ENCODE measurements around the gene SOX5.

DNA sequence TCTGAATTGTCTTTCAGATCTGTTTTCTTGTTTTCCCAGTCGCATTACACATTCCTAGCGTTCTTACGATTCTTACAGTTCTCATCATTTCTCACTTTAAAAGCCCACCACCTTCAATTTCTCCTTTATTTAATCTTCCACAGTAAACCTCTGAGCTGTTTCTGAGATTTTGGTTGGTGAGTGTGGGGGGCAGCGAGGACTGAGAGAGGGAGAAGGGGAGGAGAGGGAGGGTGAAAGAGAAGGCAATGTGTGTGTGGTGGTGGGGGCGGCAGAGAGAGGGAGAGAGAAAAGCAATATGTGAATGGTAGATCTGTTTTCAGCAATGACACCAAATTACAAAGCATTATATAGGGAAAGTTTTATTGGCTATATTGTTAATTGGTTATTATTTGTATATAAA is 282.6 kb downstream of the SOX5 start:
- no peak for TF ChIP-seq POLR2A (IDR thresholded peaks at IDR 0.05)
- TF ChIP-seq, protein P1, sequence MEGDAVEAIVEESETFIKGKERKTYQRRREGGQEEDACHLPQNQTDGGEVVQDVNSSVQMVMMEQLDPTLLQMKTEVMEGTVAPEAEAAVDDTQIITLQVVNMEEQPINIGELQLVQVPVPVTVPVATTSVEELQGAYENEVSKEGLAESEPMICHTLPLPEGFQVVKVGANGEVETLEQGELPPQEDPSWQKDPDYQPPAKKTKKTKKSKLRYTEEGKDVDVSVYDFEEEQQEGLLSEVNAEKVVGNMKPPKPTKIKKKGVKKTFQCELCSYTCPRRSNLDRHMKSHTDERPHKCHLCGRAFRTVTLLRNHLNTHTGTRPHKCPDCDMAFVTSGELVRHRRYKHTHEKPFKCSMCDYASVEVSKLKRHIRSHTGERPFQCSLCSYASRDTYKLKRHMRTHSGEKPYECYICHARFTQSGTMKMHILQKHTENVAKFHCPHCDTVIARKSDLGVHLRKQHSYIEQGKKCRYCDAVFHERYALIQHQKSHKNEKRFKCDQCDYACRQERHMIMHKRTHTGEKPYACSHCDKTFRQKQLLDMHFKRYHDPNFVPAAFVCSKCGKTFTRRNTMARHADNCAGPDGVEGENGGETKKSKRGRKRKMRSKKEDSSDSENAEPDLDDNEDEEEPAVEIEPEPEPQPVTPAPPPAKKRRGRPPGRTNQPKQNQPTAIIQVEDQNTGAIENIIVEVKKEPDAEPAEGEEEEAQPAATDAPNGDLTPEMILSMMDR (IDR thresholded peaks at IDR 0.05 in 4 of 5, conservative IDR thresholded peaks at IDR 0.05 in 1 of 5), result no peak

Data from gastrocnemius medialis (tissue), 4 donors.